ENCODE results near the gene ZKSCAN7.
"Not testable (repeated sequence)": the region's sequence is repeated elsewhere in the genome, so short reads cannot be mapped to it uniquely, and the experiment has no call there.

The ZKSCAN7 gene

GRCh38 chr3:44554626-44555592 is at the start of gene ZKSCAN7:
Gene ZKSCAN7 (plus strand): TSS chr3:44555193. CDS start chr3:44557048, 1,855 bp downstream.
- peak; percentile 64 for DNase-seq (ENCODE audit: low spot score)

DNA sequence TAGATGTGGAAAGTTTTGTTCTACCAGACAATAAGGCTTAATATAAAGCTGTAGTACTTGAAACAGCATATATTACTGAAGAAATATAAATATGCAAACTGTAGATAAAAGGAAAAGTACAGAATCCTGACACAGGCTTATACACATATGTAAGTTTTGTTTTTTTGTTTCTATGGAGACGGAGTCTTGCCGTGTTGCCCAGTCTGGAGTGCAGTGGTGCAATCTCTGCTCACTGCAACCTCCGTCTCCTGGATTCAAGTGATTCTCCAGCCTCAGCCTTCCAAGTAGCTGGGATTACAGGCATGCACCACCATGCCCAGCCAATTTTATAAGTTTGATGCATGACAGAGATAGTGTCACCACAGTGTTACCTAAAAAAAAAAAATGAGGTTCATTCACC is 48.4 kb upstream of the ZKSCAN7 start:
- DNase-seq (ENCODE audit: low spot score): no peak

GRCh38 chr3:44506961-44507360 is 48.0 kb upstream of the ZKSCAN7 start:
- no peak for DNase-seq (ENCODE audit: low spot score)

GRCh38 chr3:44509393-44509921 is 45.5 kb upstream of the ZKSCAN7 start:
- no peak for DNase-seq (ENCODE audit: low spot score)

GRCh38 chr3:44510000-44510368 is 45.0 kb upstream of the ZKSCAN7 start:
- DNase-seq (ENCODE audit: low spot score): no peak

- DNase-seq (ENCODE audit: low spot score): no peak
Measured at GRCh38 chr3:44511238-44511566, 43.8 kb upstream of the ZKSCAN7 start.

DNA sequence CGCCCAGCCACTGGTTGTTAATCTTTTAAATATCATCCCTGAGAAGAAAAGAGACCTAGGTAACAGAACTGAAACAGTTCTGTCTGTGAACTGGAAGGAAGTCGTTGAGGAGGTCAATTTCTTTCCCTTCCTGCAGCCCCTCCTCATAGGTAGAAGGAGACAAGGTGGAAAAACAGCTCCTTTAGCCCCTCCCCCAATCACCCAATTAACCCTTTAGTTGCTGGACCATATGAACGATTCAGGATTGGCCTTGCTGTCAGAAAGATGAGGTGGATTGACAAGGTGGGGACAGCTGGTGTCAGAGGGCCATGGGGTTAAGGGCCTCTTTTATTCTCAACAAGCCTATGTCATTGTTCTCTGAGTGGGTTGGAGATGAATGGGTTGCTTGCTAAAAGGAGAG is 41.5 kb upstream of the ZKSCAN7 start:
- no peak for DNase-seq (ENCODE audit: low spot score)

DNA sequence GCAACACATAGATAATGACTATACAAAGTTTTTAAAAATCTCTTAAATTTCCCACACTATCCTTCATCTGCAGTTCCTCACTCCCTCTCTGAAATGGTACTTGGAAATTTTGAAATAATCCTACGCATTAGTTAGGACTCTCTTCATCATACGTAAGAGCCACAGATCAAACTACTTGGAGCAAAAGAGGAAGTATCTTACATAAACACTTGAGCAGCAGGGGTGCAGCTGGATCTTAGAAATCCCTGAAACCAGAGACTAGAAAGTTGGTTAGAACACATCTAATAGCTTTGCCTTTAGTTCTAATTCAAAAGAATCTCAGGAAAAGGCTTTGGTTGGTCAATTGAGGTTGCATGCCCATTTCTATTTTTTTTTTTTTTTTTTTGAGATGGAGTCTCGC is 38.8 kb upstream of the ZKSCAN7 start:
- DNase-seq (ENCODE audit: low spot score): no peak

DNA sequence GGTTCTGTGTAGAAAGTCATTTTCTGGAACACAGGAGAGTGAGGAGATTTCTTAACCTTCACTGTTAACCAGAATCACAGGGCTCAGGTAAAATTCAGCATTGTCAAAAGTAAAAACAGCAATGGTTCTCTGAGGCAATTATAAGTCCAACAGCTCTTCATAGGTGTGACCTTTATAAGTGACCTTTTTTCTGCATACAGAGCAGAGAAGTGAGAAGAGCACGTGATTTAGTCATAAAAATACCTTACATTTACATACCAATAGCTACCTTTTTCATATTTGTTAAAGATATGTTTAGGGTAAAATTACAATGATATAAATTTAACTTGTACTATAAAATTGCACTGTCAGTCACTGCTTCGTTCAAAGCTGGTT is 36.2 kb upstream of the ZKSCAN7 start:
- DNase-seq (ENCODE audit: low spot score): no peak

DNA sequence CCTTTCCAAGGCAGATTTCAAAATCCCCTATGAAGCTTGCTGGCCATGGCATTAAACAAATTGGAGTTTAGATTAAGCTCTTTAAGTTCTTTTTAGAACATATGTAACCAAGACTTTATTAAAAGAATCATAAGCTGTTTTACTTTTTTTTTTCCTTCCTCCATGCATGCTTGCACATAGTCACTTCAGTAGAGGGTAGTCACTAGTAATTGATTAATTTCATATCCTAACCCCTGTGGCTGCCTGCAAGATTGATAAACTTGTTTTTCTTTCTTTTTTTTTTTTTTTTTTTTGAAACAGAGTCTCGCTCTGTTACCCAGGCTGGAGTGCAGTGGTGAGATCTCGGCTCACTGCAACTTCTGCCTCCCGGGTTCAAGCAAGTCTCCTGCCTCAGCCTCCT is 33.3 kb upstream of the ZKSCAN7 start:
- no peak for DNase-seq (ENCODE audit: low spot score)

- no peak for DNase-seq (ENCODE audit: low spot score)
Measured at GRCh38 chr3:44522494-44522933, 32.5 kb upstream of the ZKSCAN7 start.

GRCh38 chr3:44525060-44525459 is 29.9 kb upstream of the ZKSCAN7 start:
- DNase-seq (ENCODE audit: low spot score): no peak

GRCh38 chr3:44529927-44530326 is 25.1 kb upstream of the ZKSCAN7 start:
- DNase-seq (ENCODE audit: low spot score): no peak

- no peak for DNase-seq (ENCODE audit: low spot score)
Measured at GRCh38 chr3:44530911-44531310, 24.1 kb upstream of the ZKSCAN7 start.

DNA sequence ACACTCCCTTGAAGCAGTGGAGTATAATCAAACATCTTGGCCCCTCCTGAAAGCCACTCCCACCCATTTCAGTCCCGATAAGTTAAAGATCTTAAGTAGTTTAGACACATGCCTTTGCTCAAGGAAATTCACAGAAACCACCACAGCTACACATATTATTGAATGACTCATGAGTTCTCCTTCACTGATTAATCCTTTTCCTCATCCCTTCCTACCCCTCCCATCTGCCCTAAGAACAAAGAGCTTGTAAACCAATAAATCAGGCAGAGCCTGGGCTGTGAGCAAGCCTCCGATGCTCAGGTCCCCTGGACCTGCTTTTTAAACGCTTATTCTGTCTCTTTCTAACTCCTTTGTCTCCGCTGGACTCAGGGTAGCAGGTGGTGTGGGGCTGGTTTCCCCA is 20.3 kb upstream of the ZKSCAN7 start:
- not testable (repeated sequence) for DNase-seq (ENCODE audit: low spot score)

DNA sequence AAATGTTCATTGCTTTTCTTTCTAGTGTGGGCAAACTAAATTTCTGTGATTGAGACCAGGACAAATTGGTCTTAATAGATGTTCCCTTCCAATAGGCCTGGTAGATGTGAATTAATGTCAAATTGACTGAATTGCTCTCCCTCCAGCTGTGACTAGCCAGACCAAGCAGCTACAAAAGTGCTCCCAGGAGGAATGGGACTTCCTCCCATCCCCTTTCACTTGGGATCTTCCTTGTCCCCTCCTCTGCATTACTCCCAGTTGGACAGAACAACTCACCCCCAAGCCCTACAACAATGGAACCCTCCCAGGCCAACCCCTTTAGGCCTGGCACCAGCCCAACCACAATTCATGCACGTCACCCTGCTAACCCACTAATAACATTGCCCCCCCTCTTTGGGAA is 19.6 kb upstream of the ZKSCAN7 start:
- no peak for DNase-seq (ENCODE audit: low spot score)

DNA sequence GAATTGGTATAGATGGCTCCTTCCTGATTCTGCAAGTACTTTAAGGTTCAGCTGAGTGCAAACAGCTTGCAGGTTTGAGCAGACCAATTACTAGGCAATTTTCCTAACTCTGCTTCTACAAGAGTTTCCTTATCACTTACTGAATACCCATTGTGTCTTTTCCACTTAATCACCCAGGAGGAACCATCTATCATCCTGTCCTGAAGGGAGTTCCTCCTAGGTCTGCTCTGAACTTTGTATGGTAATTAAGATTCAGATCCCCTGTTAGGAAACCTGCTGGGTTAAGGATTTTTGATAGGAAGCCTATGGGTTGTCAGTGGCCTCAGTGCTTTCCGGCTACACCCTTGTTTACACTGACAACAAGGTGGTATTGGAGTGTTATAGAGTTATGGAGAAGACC is 10.2 kb upstream of the ZKSCAN7 start:
- not testable (repeated sequence) for DNase-seq (ENCODE audit: low spot score)

DNA sequence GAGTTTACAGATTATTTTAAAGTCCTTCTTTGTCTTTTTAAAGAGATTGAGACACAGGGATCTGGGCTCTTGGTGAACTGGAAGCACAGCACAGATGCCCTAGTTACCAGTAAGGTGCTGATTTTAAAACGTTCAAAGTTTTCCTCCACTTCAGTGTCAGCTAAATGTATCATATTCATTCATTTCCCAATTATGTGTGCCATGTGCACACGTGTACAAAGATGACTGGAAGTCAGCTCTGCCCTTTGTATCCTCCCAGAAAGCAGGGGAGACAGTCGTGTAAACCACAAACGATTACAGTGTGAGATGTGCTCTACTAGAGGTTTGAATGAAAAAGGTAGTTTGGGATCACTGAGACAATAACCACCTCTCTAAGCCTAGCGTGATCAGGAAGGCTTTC is 730 bp downstream of the ZKSCAN7 start:
- DNase-seq (ENCODE audit: low spot score): no peak

DNA sequence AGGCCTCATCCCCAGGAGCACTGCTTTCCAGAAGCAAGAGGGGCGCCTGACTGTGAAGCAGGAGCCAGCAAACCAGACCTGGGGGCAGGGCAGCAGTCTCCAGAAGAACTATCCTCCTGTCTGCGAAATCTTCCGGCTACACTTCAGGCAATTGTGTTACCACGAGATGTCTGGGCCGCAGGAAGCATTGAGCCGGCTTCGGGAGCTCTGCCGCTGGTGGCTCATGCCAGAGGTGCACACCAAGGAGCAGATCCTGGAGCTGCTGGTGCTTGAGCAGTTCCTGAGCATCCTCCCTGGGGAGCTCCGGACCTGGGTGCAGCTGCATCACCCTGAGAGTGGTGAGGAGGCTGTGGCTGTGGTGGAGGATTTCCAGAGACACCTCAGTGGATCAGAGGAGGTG is 2.1 kb downstream of the ZKSCAN7 start:
- DNase-seq (ENCODE audit: low spot score): no peak

GRCh38 chr3:44561076-44561475 is 6.1 kb downstream of the ZKSCAN7 start:
- no peak for DNase-seq (ENCODE audit: low spot score)

GRCh38 chr3:44562147-44562546 is 7.2 kb downstream of the ZKSCAN7 start:
- DNase-seq (ENCODE audit: low spot score): no peak

GRCh38 chr3:44568561-44568960 is 13.6 kb downstream of the ZKSCAN7 start:
- no peak for DNase-seq (ENCODE audit: low spot score)

GRCh38 chr3:44571024-44571423 is 16.0 kb downstream of the ZKSCAN7 start:
- DNase-seq (ENCODE audit: low spot score): no peak

- DNase-seq (ENCODE audit: low spot score): no peak
Measured at GRCh38 chr3:44576613-44577012, 21.6 kb downstream of the ZKSCAN7 start.
